Keratinocyte (primary cell): ENCODE data around the gene CDADC1. TPM values are rescaled to one million over a fixed set of nuclear protein-coding genes. Genes with fewer than 3 reads are reported as not detected.

ENCODE experiments used
- DNase-seq: peaks from one replicate; pipeline ENCODE4 v3.0.0-alpha.2; 2011; ENCODE audit warnings: low read depth, missing footprints, low spot score
- FAIRE-seq: peaks from 2 replicates; lab custom pipeline; 2011; peaks lifted over from hg19 to GRCh38; lab: Jason Lieb, UNC
- H2AFZ ChIP-seq: 2 replicates; pipeline ENCODE4 v1.6.0; 2012; ENCODE audit warnings: low read length, control low read depth, inconsistent platforms; ENCODE audit not compliant: control insufficient read depth
- H3K27ac ChIP-seq: 2 replicates; pipeline ENCODE4 v1.5.1; 2011; ENCODE audit warnings: low read length; ENCODE audit not compliant: control insufficient read depth, insufficient read depth
- H3K27me3 ChIP-seq: 3 replicates; pipeline ENCODE4 v1.6.0; 2011; ENCODE audit warnings: low read length; ENCODE audit not compliant: control insufficient read depth, insufficient read depth; ENCODE audit errors: extremely low read depth
- H3K36me3 ChIP-seq, 2 experiments: 2 replicates in 1 of 2; 3 replicates in 1 of 2; pipeline ENCODE4 v1.5.1; 2011; ENCODE audit warnings: low read length in 2 of 2, mild to moderate bottlenecking in 1 of 2; ENCODE audit not compliant: control insufficient read depth in 2 of 2, insufficient read depth in 2 of 2; ENCODE audit errors: extremely low read depth in 1 of 2
- H3K4me1 ChIP-seq: 3 replicates; pipeline ENCODE4 v1.5.1; 2011; ENCODE audit warnings: low read length; ENCODE audit not compliant: control insufficient read depth, insufficient read depth; ENCODE audit errors: extremely low read depth
- H3K4me2 ChIP-seq: 3 replicates; pipeline ENCODE4 v1.6.0; 2011; ENCODE audit warnings: low read depth, low read length; ENCODE audit not compliant: control insufficient read depth, insufficient read depth; ENCODE audit errors: extremely low read depth
- H3K4me3 ChIP-seq, 3 experiments: fragments of 200-600 bp in 1 of 3; sonication (generic) in 1 of 3; 2 replicates in 2 of 3; 3 replicates in 1 of 3; pipeline ENCODE4 v1.5.1; 2011 to 2016; ENCODE audit warnings: low read length in 3 of 3, mild to moderate bottlenecking in 3 of 3, control low read depth in 2 of 3, inconsistent platforms in 1 of 3, low read depth in 1 of 3, mixed read lengths in 1 of 3, mixed run types in 1 of 3, moderate library complexity in 1 of 3; ENCODE audit not compliant: control insufficient read depth in 2 of 3, insufficient read depth in 2 of 3; ENCODE audit errors: extremely low read depth in 1 of 3
- H3K79me2 ChIP-seq: 2 replicates; pipeline ENCODE4 v1.6.0; 2012; ENCODE audit warnings: low read length; ENCODE audit not compliant: control insufficient read depth, insufficient read depth
- H3K9ac ChIP-seq: 3 replicates; pipeline ENCODE4 v1.6.0; 2011; ENCODE audit warnings: low read length; ENCODE audit not compliant: control insufficient read depth, insufficient read depth; ENCODE audit errors: extremely low read depth
- H3K9me1 ChIP-seq: 3 replicates; pipeline ENCODE4 v1.6.0; 2011; ENCODE audit warnings: low read length; ENCODE audit not compliant: control insufficient read depth, insufficient read depth; ENCODE audit errors: extremely low read depth
- H3K9me3 ChIP-seq: 2 replicates; pipeline ENCODE4 v1.5.1; 2012; ENCODE audit warnings: low read depth, low read length; ENCODE audit not compliant: control insufficient read depth
- H4K20me1 ChIP-seq: 3 replicates; pipeline ENCODE4 v1.6.0; 2011; ENCODE audit warnings: low read length; ENCODE audit not compliant: control insufficient read depth, insufficient read depth; ENCODE audit errors: extremely low read depth
- CTCF ChIP-seq, 3 experiments: IDR thresholded peaks in 1 of 3; conservative IDR thresholded peaks in 1 of 3; optimal IDR thresholded peaks in 1 of 3; 2 replicates in 2 of 3; 3 replicates in 1 of 3; pipeline versions ENCODE3 to v1.5.1; 2011; ENCODE audit warnings: low read length in 3 of 3, mild to moderate bottlenecking in 3 of 3, moderate library complexity in 2 of 3, control low read depth in 1 of 3, inconsistent platforms in 1 of 3; ENCODE audit not compliant: insufficient read depth in 2 of 3; ENCODE audit errors: extremely low read depth in 1 of 3
- EZH2 ChIP-seq: IDR thresholded peaks from one replicate; pipeline ENCODE4 v1.6.1; 2012; ENCODE audit warnings: inconsistent platforms, mild to moderate bottlenecking, low read length, moderate library complexity
- dilution Hi-C: fragments of 300-500 bp; cut with MboI; formaldehyde crosslinking; loops from one replicate; pipeline ENCODE4 v1.7.0; 2020; ENCODE audit warnings: low sequenced_read_pairs; ENCODE audit not compliant: extremely low pct_ligation_motif_present
- polyA plus RNA-seq, 5 experiments: library from polyadenylated mRNA; depleted of rRNA in 3 of 5; stranded (reverse) in 3 of 5; stranded (forward) in 1 of 5; unstranded in 1 of 5; fragments of >200 nt; gene quantifications; 1 replicate in 1 of 5; 2 replicates in 3 of 5; 3 replicates in 1 of 5; pipeline versions ENCODE4 v1.2.1 to v1.2.3, GENCODE V29; 2011 to 2012; ENCODE audit warnings: missing spikeins in 2 of 5, low read depth in 1 of 5, low replicate concordance in 1 of 5

Gene CDADC1
- polyA plus RNA-seq, 1 donor (not counting 4 experiments of a cell fraction or from before 2014, with no cell fraction given): 3.8 TPM

DNA sequence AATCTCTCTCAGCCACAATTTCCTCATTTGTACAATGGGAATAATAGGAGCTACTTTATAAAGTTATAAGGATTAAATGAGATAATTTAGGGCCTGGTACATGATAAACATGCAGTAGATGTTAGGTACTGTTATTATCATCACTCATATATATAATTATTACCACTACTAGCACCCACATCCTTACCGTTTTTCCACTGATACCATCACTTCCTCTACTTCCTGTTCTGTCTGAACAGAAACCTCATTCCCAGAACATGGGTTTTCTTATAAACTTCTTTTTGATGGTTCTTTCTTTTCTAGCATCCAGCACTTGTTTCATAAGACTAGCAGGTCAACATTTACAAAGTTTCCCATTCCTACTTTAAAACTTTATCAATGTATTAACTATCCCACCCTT, 6.3 kb downstream of the CDADC1 start:
- Histone ChIP-seq H4K20me1 (no peaks in the 10 kb centered on the region), H3K4me1 (no peaks in the 10 kb centered on the region), H3K79me2 (peaks cover 3% of the 10 kb centered on the region), H3K4me3 (no peak overlapping the region), H3K9me1 (no peaks in the 10 kb centered on the region), H3K9ac (no peak overlapping the region), H3K27me3 (no peaks in the 10 kb centered on the region), H3K4me2 (no peak overlapping the region), H3K36me3 (peaks cover 4 to 7% of the 10 kb centered on the region in 2 experiments), H2AFZ (no peak overlapping the region), H3K9me3 (no peaks in the 10 kb centered on the region), H3K27ac (no peak overlapping the region)
- no peak for TF ChIP-seq EZH2
- TF ChIP-seq CTCF (optimal IDR thresholded peaks at IDR 0.05 in 1 of 3, IDR thresholded peaks at IDR 0.05 in 1 of 3, conservative IDR thresholded peaks at IDR 0.05 in 1 of 3; ENCODE audit: extremely low read depth in 1 of 3, insufficient read depth in 2 of 3, low read length in 3 of 3): no peak
- DNase-seq (no peak), FAIRE-seq (no peak)
- dilution Hi-C loops: no loop called here

DNA sequence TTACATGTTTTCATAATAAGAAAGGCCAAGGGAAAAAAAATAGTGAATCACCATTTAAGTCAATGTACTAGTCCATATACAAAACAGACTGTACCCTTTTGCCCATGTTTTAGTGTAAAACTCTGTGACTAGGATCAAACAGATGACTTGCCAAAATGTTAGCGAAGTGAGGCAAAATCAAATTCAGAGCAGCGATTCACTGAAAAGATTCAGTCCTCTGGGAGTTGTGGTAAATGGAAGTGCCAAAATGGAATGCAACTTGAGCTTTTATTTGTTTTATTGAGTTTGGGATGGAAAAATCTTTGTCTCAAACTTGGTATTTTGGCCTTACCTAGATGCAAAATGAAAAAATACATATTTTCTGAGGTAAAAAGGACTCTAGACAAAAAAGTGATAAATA, 9.1 kb downstream of the CDADC1 start:
- H3K27me3 ChIP-seq: no peaks in the 10 kb centered on the region
- H3K4me1 ChIP-seq: no peaks in the 10 kb centered on the region
- no peak overlapping the region for H3K4me2 ChIP-seq
- no peaks in the 10 kb centered on the region for H4K20me1 ChIP-seq
- DNase-seq (no peak), FAIRE-seq (no peak)
- H3K79me2 ChIP-seq: peaks cover 3% of the 10 kb centered on the region
- H3K9me3 ChIP-seq: no peaks in the 10 kb centered on the region
- no peak overlapping the region for H3K4me3 ChIP-seq
- no peak overlapping the region for H2AFZ ChIP-seq
- TF ChIP-seq CTCF (optimal IDR thresholded peaks at IDR 0.05 in 1 of 3, IDR thresholded peaks at IDR 0.05 in 1 of 3, conservative IDR thresholded peaks at IDR 0.05 in 1 of 3; ENCODE audit: extremely low read depth in 1 of 3, insufficient read depth in 2 of 3, low read length in 3 of 3) (no peak), EZH2 (no peak)
- H3K27ac ChIP-seq: no peak overlapping the region
- H3K9ac ChIP-seq: no peak overlapping the region
- no peaks in the 10 kb centered on the region for H3K9me1 ChIP-seq
- dilution Hi-C loops: no loop called here
- peaks cover 7% of the 10 kb centered on the region in 2 experiments for H3K36me3 ChIP-seq
